ENCODE results near the gene MAP1LC3C. TPM values are rescaled to one million over a fixed set of nuclear protein-coding genes. Genes with fewer than 3 reads are reported as not detected.
"Not testable (repeated sequence)": the region's sequence is repeated elsewhere in the genome, so short reads cannot be mapped to it uniquely, and the experiment has no call there.

MAP1LC3C gene
- polyA plus RNA-seq, 1 donor, result 0.72 TPM

DNA sequence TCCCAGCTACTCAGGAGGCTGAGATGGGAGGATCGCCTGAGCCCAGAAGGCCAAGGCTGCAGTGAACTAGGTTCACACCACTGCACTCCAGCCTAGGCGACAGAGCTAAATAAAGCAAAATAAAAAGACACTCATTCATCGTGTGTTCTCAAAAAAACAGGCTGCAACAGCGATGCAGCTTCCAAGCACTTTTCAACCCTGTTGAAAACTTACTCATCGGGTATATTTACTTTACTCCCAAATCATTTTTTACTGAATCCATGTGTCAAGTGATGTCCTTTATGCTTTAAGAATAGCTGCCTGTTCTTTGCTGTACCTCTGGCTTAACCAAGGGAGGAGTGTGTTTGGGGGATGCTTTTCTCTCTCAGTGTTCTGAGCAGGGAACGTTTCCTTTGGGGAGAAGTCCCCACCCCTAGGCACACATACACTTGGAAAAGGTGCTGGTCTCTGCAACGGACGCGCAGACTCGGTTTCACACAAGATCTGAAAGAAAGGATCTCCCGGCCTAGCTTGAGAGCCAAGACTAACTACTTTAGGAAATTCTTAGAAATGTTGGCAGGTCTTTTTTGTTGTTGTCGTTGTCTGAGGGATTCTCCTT lies 1.4 kb downstream of the MAP1LC3C start:
- Histone ChIP-seq H3K27me3 (ENCODE audit: control insufficient read depth, insufficient read depth, low read length) (no peaks in the 10 kb centered on the region), H3K4me1 (ENCODE audit: control insufficient read depth, insufficient read depth, low read length) (peaks cover 5% of the 10 kb centered on the region), H3K36me3 (ENCODE audit: control insufficient read depth, insufficient read depth, low read length) (no peaks in the 10 kb centered on the region), H3K9me3 (ENCODE audit: control insufficient read depth, low read depth, low read length) (no peaks in the 10 kb centered on the region), H3K4me3 (ENCODE audit: low read length) (no peak overlapping the region), H3K27ac (ENCODE audit: low read length) (no peak overlapping the region)
- 100% methylated on average over 3 of the region's 12 CpGs for WGBS (ENCODE audit: insufficient coverage, low lambda C conversion rate)
- DNase-seq, result no peak

DNA sequence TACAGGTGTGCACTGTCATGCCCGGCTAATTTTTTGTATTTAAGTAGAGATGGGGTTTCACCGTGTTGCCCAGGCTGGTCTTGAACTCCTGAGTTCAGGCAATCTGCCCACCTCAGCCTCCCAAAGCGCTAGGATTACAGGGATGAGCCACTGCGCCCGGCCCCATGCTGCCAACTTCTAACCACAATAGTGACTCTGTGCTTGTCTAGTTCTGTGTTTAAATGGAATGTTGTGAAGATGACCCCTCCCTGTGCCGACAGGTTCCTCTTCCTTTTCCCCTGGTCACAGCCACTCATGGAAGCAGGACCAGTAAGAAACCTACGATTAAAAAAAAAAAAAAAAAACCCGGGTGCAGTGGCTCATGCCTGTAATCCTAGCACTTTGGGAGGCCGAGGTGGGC lies 4.7 kb downstream of the MAP1LC3C start:
- Histone ChIP-seq H3K4me3 (ENCODE audit: low read length) (no peak overlapping the region), H3K27ac (ENCODE audit: low read length) (no peak overlapping the region), H3K27me3 (ENCODE audit: control insufficient read depth, insufficient read depth, low read length) (no peaks in the 10 kb centered on the region), H3K36me3 (ENCODE audit: control insufficient read depth, insufficient read depth, low read length) (no peaks in the 10 kb centered on the region), H3K4me1 (ENCODE audit: control insufficient read depth, insufficient read depth, low read length) (peaks cover 4% of the 10 kb centered on the region), H3K9me3 (ENCODE audit: control insufficient read depth, low read depth, low read length) (no peaks in the 10 kb centered on the region)
- no CpG with 5 or more reads among the region's 9 CpGs for WGBS (ENCODE audit: insufficient coverage, low lambda C conversion rate)
- no peak for DNase-seq

DNA sequence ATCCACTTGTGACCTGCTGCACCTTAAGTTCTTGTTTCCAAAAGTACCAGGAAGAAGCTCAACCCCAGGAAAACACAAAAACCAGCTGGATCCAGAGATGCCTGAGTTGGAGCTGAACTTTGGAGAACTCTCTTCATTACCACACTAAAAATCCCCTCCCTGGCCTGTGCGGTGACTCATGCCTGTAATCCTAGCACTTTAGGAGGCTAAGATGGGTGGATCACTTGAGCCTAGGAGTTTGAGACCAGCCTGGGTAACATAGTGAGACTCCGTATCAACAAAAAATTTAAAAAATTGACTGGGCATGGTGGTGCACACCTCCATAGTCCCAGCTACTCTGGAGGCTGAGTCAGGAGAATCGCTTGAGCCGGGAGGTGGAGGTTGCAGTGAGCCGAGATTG lies 6.2 kb downstream of the MAP1LC3C start:
- DNase-seq, result no peak
- Histone ChIP-seq H3K27ac (ENCODE audit: low read length) (no peak overlapping the region), H3K9me3 (ENCODE audit: control insufficient read depth, low read depth, low read length) (no peaks in the 10 kb centered on the region), H3K4me3 (ENCODE audit: low read length) (no peak overlapping the region), H3K27me3 (ENCODE audit: control insufficient read depth, insufficient read depth, low read length) (no peaks in the 10 kb centered on the region), H3K4me1 (ENCODE audit: control insufficient read depth, insufficient read depth, low read length) (no peaks in the 10 kb centered on the region), H3K36me3 (ENCODE audit: control insufficient read depth, insufficient read depth, low read length) (no peaks in the 10 kb centered on the region)
- no CpG with 5 or more reads among the region's 5 CpGs for WGBS (ENCODE audit: insufficient coverage, low lambda C conversion rate)

GRCh38 chr1:241990040-241990439 lies 8.9 kb downstream of the MAP1LC3C start:
- no CpG with 5 or more reads among the region's 10 CpGs for WGBS (ENCODE audit: insufficient coverage, low lambda C conversion rate)
- H3K27me3 ChIP-seq (ENCODE audit: control insufficient read depth, insufficient read depth, low read length), result no peaks in the 10 kb centered on the region
- no peak overlapping the region for H3K4me3 ChIP-seq (ENCODE audit: low read length)
- no peaks in the 10 kb centered on the region for H3K4me1 ChIP-seq (ENCODE audit: control insufficient read depth, insufficient read depth, low read length)
- no peaks in the 10 kb centered on the region for H3K9me3 ChIP-seq (ENCODE audit: control insufficient read depth, low read depth, low read length)
- no peaks in the 10 kb centered on the region for H3K36me3 ChIP-seq (ENCODE audit: control insufficient read depth, insufficient read depth, low read length)
- H3K27ac ChIP-seq (ENCODE audit: low read length), result no peak overlapping the region
- DNase-seq, result peak; percentile 30 to 33

DNA sequence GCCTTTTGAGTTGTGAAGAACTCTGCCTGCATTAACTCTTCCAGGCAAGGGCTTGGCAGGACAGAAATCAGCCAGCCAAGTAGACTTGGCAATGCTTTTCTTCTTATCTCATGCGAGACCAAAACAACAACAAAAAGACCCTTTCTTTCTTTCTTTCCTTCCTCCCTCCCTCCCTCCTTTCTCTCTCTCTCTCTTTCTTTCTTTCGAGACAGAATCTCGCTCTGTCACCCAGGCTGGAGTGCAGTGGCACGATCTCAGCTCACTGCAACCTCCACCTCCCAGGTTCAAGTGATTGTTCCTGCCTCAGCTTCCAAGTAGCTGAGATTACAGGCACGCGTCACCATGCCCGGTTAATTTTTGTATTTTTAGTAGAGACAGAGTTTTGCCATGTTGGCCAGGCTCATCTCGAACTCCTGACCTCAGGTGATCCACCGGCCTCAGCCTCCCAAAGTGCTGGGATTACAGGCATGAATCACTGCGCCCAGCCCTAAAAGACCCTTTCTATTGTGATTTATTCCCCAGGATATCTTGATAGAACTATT lies 10.4 kb downstream of the MAP1LC3C start:
- H3K4me3 ChIP-seq (ENCODE audit: low read length); H3K27ac ChIP-seq (ENCODE audit: low read length); H3K36me3 ChIP-seq (ENCODE audit: control insufficient read depth, insufficient read depth, low read length); H3K9me3 ChIP-seq (ENCODE audit: control insufficient read depth, low read depth, low read length); DNase-seq; H3K4me1 ChIP-seq (ENCODE audit: control insufficient read depth, insufficient read depth, low read length); H3K27me3 ChIP-seq (ENCODE audit: control insufficient read depth, insufficient read depth, low read length): not testable (repeated sequence)
- WGBS (ENCODE audit: insufficient coverage, low lambda C conversion rate), result 90% methylated on average over 2 of the region's 10 CpGs

- H3K4me1 ChIP-seq (ENCODE audit: control insufficient read depth, insufficient read depth, low read length), result no peaks in the 10 kb centered on the region
- H3K27ac ChIP-seq (ENCODE audit: low read length), result no peak overlapping the region
- H3K27me3 ChIP-seq (ENCODE audit: control insufficient read depth, insufficient read depth, low read length), result no peaks in the 10 kb centered on the region
- H3K36me3 ChIP-seq (ENCODE audit: control insufficient read depth, insufficient read depth, low read length), result no peaks in the 10 kb centered on the region
- H3K4me3 ChIP-seq (ENCODE audit: low read length), result no peak overlapping the region
- peak in 1 of 2 donors; percentile 13 for DNase-seq
- H3K9me3 ChIP-seq (ENCODE audit: control insufficient read depth, low read depth, low read length), result no peaks in the 10 kb centered on the region
- 89% methylated on average over 3 of the region's 10 CpGs for WGBS (ENCODE audit: insufficient coverage, low lambda C conversion rate)
Observed at GRCh38 chr1:241985787-241986186, 13.1 kb downstream of the MAP1LC3C start.

DNA sequence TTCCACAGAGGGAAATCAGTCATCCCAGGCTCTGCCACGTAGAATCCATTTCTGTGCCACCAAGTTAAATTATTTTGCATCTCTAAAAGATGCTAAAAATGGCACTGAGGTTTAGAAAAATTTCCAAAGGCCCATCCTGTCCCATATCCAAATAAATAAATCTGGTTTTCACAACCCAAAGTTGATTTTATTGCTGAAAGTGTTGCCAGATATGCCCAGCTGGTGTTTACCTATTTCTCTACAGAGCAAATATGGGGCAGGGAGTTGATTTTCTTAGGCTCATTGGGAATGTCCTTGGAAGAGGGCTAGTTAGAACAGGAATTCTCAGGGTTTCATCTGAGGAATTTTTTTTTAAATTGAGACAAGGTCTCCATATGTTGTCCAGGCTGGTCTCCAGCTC lies 19.0 kb downstream of the MAP1LC3C start:
- Histone ChIP-seq H3K27ac (ENCODE audit: low read length) (no peak overlapping the region), H3K27me3 (ENCODE audit: control insufficient read depth, insufficient read depth, low read length) (no peaks in the 10 kb centered on the region), H3K4me3 (ENCODE audit: low read length) (no peak overlapping the region), H3K4me1 (ENCODE audit: control insufficient read depth, insufficient read depth, low read length) (no peaks in the 10 kb centered on the region), H3K9me3 (ENCODE audit: control insufficient read depth, low read depth, low read length) (no peaks in the 10 kb centered on the region), H3K36me3 (ENCODE audit: control insufficient read depth, insufficient read depth, low read length) (no peaks in the 10 kb centered on the region)
- no peak for DNase-seq
- WGBS (ENCODE audit: insufficient coverage, low lambda C conversion rate), result 100% methylated on average over 1 of the region's 1 CpG

DNA sequence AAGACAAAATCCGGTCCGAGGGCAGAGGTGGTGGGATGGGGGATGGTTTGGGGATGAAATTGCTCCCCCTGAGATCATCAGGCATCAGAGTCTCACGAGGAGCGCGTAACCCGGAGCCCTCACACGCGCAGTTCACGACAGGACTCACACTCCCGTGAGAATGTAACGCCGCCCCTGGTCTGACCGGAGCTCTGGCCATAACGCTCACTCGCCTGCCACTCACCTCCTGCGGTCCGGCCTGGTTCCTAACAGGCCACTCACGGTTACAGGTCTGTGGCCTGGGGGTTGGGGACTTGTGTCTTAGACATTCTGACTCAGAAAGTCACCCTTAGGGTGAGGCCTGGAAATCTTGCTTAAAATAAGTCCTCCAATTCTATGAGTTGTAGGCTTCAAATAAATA lies 19.8 kb downstream of the MAP1LC3C start:
- no peaks in the 10 kb centered on the region for H3K27me3 ChIP-seq (ENCODE audit: control insufficient read depth, insufficient read depth, low read length)
- H3K27ac ChIP-seq (ENCODE audit: low read length), result no peak overlapping the region
- H3K9me3 ChIP-seq (ENCODE audit: control insufficient read depth, low read depth, low read length), result no peaks in the 10 kb centered on the region
- H3K4me3 ChIP-seq (ENCODE audit: low read length), result no peak overlapping the region
- no peaks in the 10 kb centered on the region for H3K4me1 ChIP-seq (ENCODE audit: control insufficient read depth, insufficient read depth, low read length)
- no peak for DNase-seq
- WGBS (ENCODE audit: insufficient coverage, low lambda C conversion rate), result 100% methylated on average over 1 of the region's 18 CpGs
- no peaks in the 10 kb centered on the region for H3K36me3 ChIP-seq (ENCODE audit: control insufficient read depth, insufficient read depth, low read length)

GRCh38 chr1:241976229-241976628 lies 22.7 kb downstream of the MAP1LC3C start:
- Histone ChIP-seq H3K9me3 (ENCODE audit: control insufficient read depth, low read depth, low read length) (no peaks in the 10 kb centered on the region), H3K4me3 (ENCODE audit: low read length) (no peak overlapping the region), H3K4me1 (ENCODE audit: control insufficient read depth, insufficient read depth, low read length) (no peaks in the 10 kb centered on the region), H3K27ac (ENCODE audit: low read length) (no peak overlapping the region), H3K27me3 (ENCODE audit: control insufficient read depth, insufficient read depth, low read length) (no peaks in the 10 kb centered on the region), H3K36me3 (ENCODE audit: control insufficient read depth, insufficient read depth, low read length) (no peaks in the 10 kb centered on the region)
- DNase-seq, result no peak
- 28% methylated on average over 4 of the region's 6 CpGs for WGBS (ENCODE audit: insufficient coverage, low lambda C conversion rate)

GRCh38 chr1:241972703-241973369 lies 26.1 kb downstream of the MAP1LC3C start:
- peak in 1 of 2 donors; percentile 4 for DNase-seq

DNA sequence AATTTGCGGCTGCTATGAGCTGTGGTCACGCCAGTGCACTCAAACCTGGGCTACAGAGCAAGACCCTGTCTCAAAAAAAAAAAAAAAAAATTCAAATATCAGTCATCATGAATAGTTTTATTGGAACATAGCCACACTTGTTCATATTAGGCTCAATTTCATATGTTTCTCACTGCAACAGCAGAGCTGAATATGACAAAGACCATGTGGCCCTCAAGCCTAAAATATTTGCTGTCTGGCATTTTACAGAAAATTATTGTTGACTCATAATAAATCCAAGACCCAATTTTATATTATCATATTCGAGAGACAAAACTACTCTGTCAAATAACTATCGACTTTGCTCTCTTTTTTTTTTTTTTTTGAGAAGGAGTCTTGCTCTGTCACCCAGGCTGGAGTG lies 30.3 kb downstream of the MAP1LC3C start:
- Histone ChIP-seq H3K27me3 (ENCODE audit: control insufficient read depth, insufficient read depth, low read length) (no peaks in the 10 kb centered on the region), H3K27ac (ENCODE audit: low read length) (no peak overlapping the region), H3K9me3 (ENCODE audit: control insufficient read depth, low read depth, low read length) (no peaks in the 10 kb centered on the region), H3K4me1 (ENCODE audit: control insufficient read depth, insufficient read depth, low read length) (no peaks in the 10 kb centered on the region), H3K36me3 (ENCODE audit: control insufficient read depth, insufficient read depth, low read length) (no peaks in the 10 kb centered on the region), H3K4me3 (ENCODE audit: low read length) (no peak overlapping the region)
- WGBS (ENCODE audit: insufficient coverage, low lambda C conversion rate), result no CpG with 5 or more reads among the region's 4 CpGs
- DNase-seq, result no peak

More at GRCh38 chr1:241972703-241973369, 26.1 kb downstream of the MAP1LC3C start:
- Histone ChIP-seq H3K4me1 (ENCODE audit: control insufficient read depth, insufficient read depth, low read length) (no peaks in the 10 kb centered on the region), H3K9me3 (ENCODE audit: control insufficient read depth, low read depth, low read length) (no peaks in the 10 kb centered on the region), H3K27me3 (ENCODE audit: control insufficient read depth, insufficient read depth, low read length) (no peaks in the 10 kb centered on the region), H3K4me3 (ENCODE audit: low read length) (no peak overlapping the region), H3K27ac (ENCODE audit: low read length) (no peak overlapping the region), H3K36me3 (ENCODE audit: control insufficient read depth, insufficient read depth, low read length) (no peaks in the 10 kb centered on the region)
- WGBS (ENCODE audit: insufficient coverage, low lambda C conversion rate), result 67% methylated on average over 1 of the region's 6 CpGs
